PFSK-1 (cell line): ENCODE data around the gene CXorf65.

Experiments used
- POLR2AphosphoS5 ChIP-seq: IDR thresholded peaks from 2 replicates; pipeline ENCODE4 v1.6.1; 2012; ENCODE audit warnings: low read depth, mild to moderate bottlenecking, control low read depth, low read length, moderate library complexity
- REST ChIP-seq, 2 experiments: IDR thresholded peaks; 2 replicates each; pipeline versions ENCODE4 v1.6.1 to v1.8.0; 2011 to 2012; ENCODE audit warnings: low read depth in 2 of 2, low read length in 2 of 2, control low read depth in 1 of 2, inconsistent platforms in 1 of 2, mild to moderate bottlenecking in 1 of 2, moderate library complexity in 1 of 2; ENCODE audit not compliant: insufficient read depth in 1 of 2
- SIN3A ChIP-seq: IDR thresholded peaks from 2 replicates; pipeline ENCODE4 v1.6.1; 2012; ENCODE audit warnings: mild to moderate bottlenecking, low read length, moderate library complexity, borderline replicate concordance; ENCODE audit not compliant: insufficient read depth
- TAF1 ChIP-seq: IDR thresholded peaks from 2 replicates; pipeline ENCODE4 v1.6.1; 2012; ENCODE audit warnings: low read length, control low read depth, borderline replicate concordance; ENCODE audit not compliant: insufficient read depth

DNA sequence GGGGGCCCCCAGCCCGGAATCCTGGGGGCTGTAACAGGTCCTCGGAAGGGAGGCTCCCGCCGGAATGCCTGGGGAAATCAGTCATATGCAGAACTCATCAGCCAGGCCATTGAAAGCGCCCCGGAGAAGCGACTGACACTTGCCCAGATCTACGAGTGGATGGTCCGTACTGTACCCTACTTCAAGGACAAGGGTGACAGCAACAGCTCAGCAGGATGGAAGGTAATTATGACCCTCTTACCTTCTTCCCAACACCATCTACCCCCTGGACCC lies 9.8 kb downstream of the CXorf65 start:
- no peak for TF ChIP-seq REST (IDR thresholded peaks at IDR 0.05; ENCODE audit: insufficient read depth in 1 of 2, low read depth in 2 of 2, low read length in 2 of 2)
- TF ChIP-seq POLR2AphosphoS5: no peak
- no peak for TF ChIP-seq TAF1
- TF ChIP-seq SIN3A: no peak
